Measurements from ENCODE around the gene USP17L13. TPM values are rescaled to one million over a fixed set of nuclear protein-coding genes. Genes with fewer than 3 reads are reported as not detected.
"Not testable (repeated sequence)": the region's sequence is repeated elsewhere in the genome, so short reads cannot be mapped to it uniquely, and the experiment has no call there.

The USP17L13 gene
- total RNA-seq: not detected

- H3K27ac Mint-ChIP-seq; DNase-seq (ENCODE audit: low spot score in 2 of 2); H3K9me3 Mint-ChIP-seq; ATAC-seq; H3K36me3 Mint-ChIP-seq: not testable (repeated sequence)
Measured at GRCh38 chr4:9224596-9224995, at the start of gene USP17L13. USP17L13 (plus strand) TSS chr4:9224896; CDS start chr4:9224896, 0 bp downstream.

GRCh38 chr4:9210357-9210756 is 14.3 kb upstream of the USP17L13 start, which contains the start of gene USP17L10:
USP17L10 (plus strand) TSS chr4:9210657; CDS start chr4:9210657, 0 bp downstream.
- DNase-seq (ENCODE audit: low spot score in 2 of 2); H3K36me3 Mint-ChIP-seq; H3K27ac Mint-ChIP-seq; ATAC-seq; H3K9me3 Mint-ChIP-seq: not testable (repeated sequence)

GRCh38 chr4:9214701-9215100 is 10.0 kb upstream of the USP17L13 start:
- not testable (repeated sequence) for H3K36me3 Mint-ChIP-seq; ATAC-seq; H3K27ac Mint-ChIP-seq; H3K9me3 Mint-ChIP-seq; DNase-seq (ENCODE audit: low spot score in 2 of 2)

DNA sequence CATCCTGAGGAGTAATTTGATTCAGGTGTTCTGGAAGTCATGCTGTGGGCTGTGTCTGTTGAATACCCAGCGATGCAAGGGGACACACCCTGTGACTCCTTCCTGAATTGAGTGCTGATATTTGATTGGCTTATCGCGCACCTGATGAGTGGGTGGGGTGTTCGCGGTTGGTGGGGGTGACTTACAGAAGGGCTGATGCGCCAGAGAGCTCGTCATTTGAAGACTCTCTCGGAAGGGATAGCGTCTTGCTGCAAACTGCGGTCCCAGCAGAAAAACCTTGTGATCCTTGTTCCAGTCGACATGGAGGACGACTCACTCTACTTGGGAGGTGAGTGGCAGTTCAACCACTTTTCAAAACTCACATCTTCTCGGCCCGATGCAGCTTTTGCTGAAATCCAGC is 9.6 kb upstream of the USP17L13 start, which contains the start of gene USP17L11:
USP17L11 (plus strand) TSS at position 301 of the 400 bp plus-strand sequence; CDS start at position 301, 0 bp downstream.
- not testable (repeated sequence) for ATAC-seq; H3K27ac Mint-ChIP-seq; H3K9me3 Mint-ChIP-seq; H3K36me3 Mint-ChIP-seq; DNase-seq (ENCODE audit: low spot score in 2 of 2)

- not testable (repeated sequence) for H3K9me3 Mint-ChIP-seq; H3K36me3 Mint-ChIP-seq; H3K27ac Mint-ChIP-seq; DNase-seq (ENCODE audit: low spot score in 2 of 2); ATAC-seq
Measured at GRCh38 chr4:9219852-9220251, 4.8 kb upstream of the USP17L13 start, which contains the start of gene USP17L12. USP17L12 (plus strand) TSS chr4:9220152; CDS start chr4:9220152, 0 bp downstream.

GRCh38 chr4:9230249-9230648 is 5.6 kb downstream of the USP17L13 start:
- H3K36me3 Mint-ChIP-seq; H3K27ac Mint-ChIP-seq; H3K9me3 Mint-ChIP-seq; DNase-seq (ENCODE audit: low spot score in 2 of 2); ATAC-seq: not testable (repeated sequence)

DNA sequence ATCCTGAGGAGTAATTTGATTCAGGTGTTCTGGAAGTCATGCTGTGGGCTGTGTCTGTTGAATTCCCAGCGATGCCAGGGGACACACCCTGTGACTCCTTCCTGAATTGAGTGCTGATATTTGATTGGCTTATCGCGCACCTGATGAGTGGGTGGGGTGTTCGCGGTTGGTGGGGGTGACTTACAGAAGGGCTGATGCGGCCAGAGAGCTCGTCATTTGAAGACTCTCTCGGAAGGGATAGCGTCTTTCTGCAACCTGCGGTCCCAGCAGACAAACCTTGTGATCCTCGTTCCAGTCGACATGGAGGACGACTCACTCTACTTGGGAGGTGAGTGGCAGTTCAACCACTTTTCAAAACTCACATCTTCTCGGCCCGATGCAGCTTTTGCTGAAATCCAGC is 9.4 kb downstream of the USP17L13 start, which contains the start of gene USP17L15:
USP17L15 (plus strand) TSS at position 301 of the 400 bp plus-strand sequence; CDS start at position 301, 0 bp downstream.
- H3K36me3 Mint-ChIP-seq; ATAC-seq; H3K9me3 Mint-ChIP-seq; H3K27ac Mint-ChIP-seq; DNase-seq (ENCODE audit: low spot score in 2 of 2): not testable (repeated sequence)

DNA sequence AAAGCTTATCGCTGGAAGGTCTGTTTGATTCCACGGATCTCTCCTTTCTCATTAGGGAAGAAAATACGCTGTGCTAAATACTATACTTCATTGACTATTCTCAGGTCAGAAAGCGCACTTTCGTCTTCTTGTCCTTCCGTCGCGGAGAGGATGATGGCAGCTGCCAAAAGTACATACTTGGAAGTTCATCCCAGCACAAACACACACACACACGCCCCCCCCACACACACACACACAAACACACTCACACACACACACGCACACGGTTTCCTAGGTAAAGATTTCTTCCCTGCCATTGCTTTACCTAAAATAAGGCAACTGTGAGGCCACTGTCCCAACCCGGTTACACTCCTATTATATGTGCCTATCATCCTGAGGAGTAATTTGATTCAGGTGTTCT is 13.8 kb downstream of the USP17L13 start:
- DNase-seq (ENCODE audit: low spot score in 2 of 2); H3K36me3 Mint-ChIP-seq; ATAC-seq; H3K27ac Mint-ChIP-seq; H3K9me3 Mint-ChIP-seq: not testable (repeated sequence)

- not testable (repeated sequence) for H3K27ac Mint-ChIP-seq; DNase-seq (ENCODE audit: low spot score in 2 of 2); H3K9me3 Mint-ChIP-seq
Measured at GRCh38 chr4:9243579-9243978, 18.9 kb downstream of the USP17L13 start, which contains the start of gene USP17L17. USP17L17 (plus strand) TSS chr4:9243879; CDS start chr4:9243879, 0 bp downstream.

GRCh38 chr4:9247953-9248680 is 23.4 kb downstream of the USP17L13 start, which contains the start of gene USP17L18:
USP17L18 (plus strand) TSS chr4:9248630; CDS start chr4:9248630, 0 bp downstream.
- peak in 1 of 2 donors; percentile 4 for DNase-seq (ENCODE audit: low spot score in 2 of 2)
- not testable (repeated sequence) for H3K9me3 Mint-ChIP-seq, H3K27ac Mint-ChIP-seq, H3K36me3 Mint-ChIP-seq, ATAC-seq

More at GRCh38 chr4:9243579-9243978, 18.9 kb downstream of the USP17L13 start, which contains the start of gene USP17L17:
- H3K36me3 Mint-ChIP-seq, ATAC-seq: not testable (repeated sequence)

- not testable (repeated sequence) for ATAC-seq; DNase-seq (ENCODE audit: low spot score in 2 of 2); H3K36me3 Mint-ChIP-seq; H3K9me3 Mint-ChIP-seq; H3K27ac Mint-ChIP-seq
Measured at GRCh38 chr4:9253078-9253477, 28.4 kb downstream of the USP17L13 start, which contains the start of gene USP17L19. USP17L19 (plus strand) TSS chr4:9253378; CDS start chr4:9253378, 0 bp downstream.

DNA sequence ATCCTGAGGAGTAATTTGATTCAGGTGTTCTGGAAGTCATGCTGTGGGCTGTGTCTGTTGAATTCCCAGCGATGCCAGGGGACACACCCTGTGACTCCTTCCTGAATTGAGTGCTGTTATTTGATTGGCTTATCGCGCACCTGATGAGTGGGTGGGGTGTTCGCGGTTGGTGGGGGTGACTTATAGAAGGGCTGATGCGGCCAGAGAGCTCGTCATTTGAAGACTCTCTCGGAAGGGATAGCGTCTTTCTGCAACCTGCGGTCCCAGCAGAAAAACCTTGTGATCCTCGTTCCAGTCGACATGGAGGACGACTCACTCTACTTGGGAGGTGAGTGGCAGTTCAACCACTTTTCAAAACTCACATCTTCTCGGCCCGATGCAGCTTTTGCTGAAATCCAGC is 33.1 kb downstream of the USP17L13 start, which contains the start of gene USP17L20:
USP17L20 (plus strand) TSS at position 301 of the 400 bp plus-strand sequence; CDS start at position 301, 0 bp downstream.
- not testable (repeated sequence) for H3K27ac Mint-ChIP-seq; DNase-seq (ENCODE audit: low spot score in 2 of 2); H3K36me3 Mint-ChIP-seq; H3K9me3 Mint-ChIP-seq; ATAC-seq

GRCh38 chr4:9262572-9262971 is 37.9 kb downstream of the USP17L13 start, which contains the start of gene USP17L21:
USP17L21 (plus strand) TSS chr4:9262872; CDS start chr4:9262872, 0 bp downstream.
- not testable (repeated sequence) for H3K27ac Mint-ChIP-seq; H3K36me3 Mint-ChIP-seq; DNase-seq (ENCODE audit: low spot score in 2 of 2); H3K9me3 Mint-ChIP-seq; ATAC-seq

- not testable (repeated sequence) for ATAC-seq; H3K9me3 Mint-ChIP-seq; DNase-seq (ENCODE audit: low spot score in 2 of 2); H3K27ac Mint-ChIP-seq; H3K36me3 Mint-ChIP-seq
Measured at GRCh38 chr4:9267319-9267718, 42.6 kb downstream of the USP17L13 start, which contains the start of gene USP17L22. USP17L22 (plus strand) TSS chr4:9267619; CDS start chr4:9267619, 0 bp downstream.

GRCh38 chr4:9271719-9272118 is 47.0 kb downstream of the USP17L13 start:
- not testable (repeated sequence) for H3K27ac Mint-ChIP-seq, H3K36me3 Mint-ChIP-seq, H3K9me3 Mint-ChIP-seq, ATAC-seq
- peak in 1 of 2 donors; percentile 66 for DNase-seq (ENCODE audit: low spot score in 2 of 2)
